ENCODE data around the gene GALNT17. TPM values are rescaled to one million over a fixed set of nuclear protein-coding genes. Genes with fewer than 3 reads are reported as not detected.

GALNT17 gene
- total and polyA plus RNA-seq, 4 donors = 2.8 to 10.8 (median 7.4) TPM

- Histone ChIP-seq H3K27me3 (ENCODE audit: control insufficient read depth in 3 of 3, insufficient read depth in 3 of 3, low read length in 2 of 3) (no peaks in the 10 kb centered on the region), H3K9ac (ENCODE audit: insufficient read depth in 1 of 2, low read length in 2 of 2) (no peak overlapping the region), H3K4me3 (no peak overlapping the region), H3K4me1 (ENCODE audit: control insufficient read depth in 5 of 5, insufficient read depth in 5 of 5, low read length in 5 of 5) (peaks cover 0 to 7% (median 0%) of the 10 kb centered on the region in 5 donors), H3K36me3 (ENCODE audit: control insufficient read depth in 4 of 4, insufficient read depth in 4 of 4, low read length in 4 of 4) (peaks cover 0 to 2% (median 0%) of the 10 kb centered on the region in 4 donors), H3K9me3 (ENCODE audit: control insufficient read depth in 4 of 4, insufficient read depth in 3 of 4, low read length in 3 of 4) (peaks cover 0 to 3% (median 0%) of the 10 kb centered on the region in 4 donors), H3K27ac (ENCODE audit: low read depth in 1 of 2, low read length in 1 of 2) (no peak overlapping the region)
- TF ChIP-seq CTCF (IDR thresholded peaks at IDR 0.05; ENCODE audit: control extremely low read depth, extremely low read depth) = no peak
- ATAC-seq (ENCODE audit: insufficient read depth, low FRiP score) (no peak), DNase-seq (peak in 1 of 3 donors; percentile 15)
- WGBS, 2 donors = 42 to 58% methylated on average over 6 of the region's 6 CpGs
These were observed 311.2 kb downstream of the GALNT17 start for GRCh38 chr7:71443191-71443530.

GRCh38 chr7:71444130-71444529, 312.2 kb downstream of the GALNT17 start:
- no peak overlapping the region for H3K4me3 ChIP-seq
- WGBS, 2 donors = 81 to 85% methylated on average over 4 of the region's 4 CpGs
- DNase-seq = no peak
- no peak for TF ChIP-seq CTCF (IDR thresholded peaks at IDR 0.05; ENCODE audit: control extremely low read depth, extremely low read depth)
- peaks cover 0 to 7% (median 0%) of the 10 kb centered on the region in 5 donors for H3K4me1 ChIP-seq (ENCODE audit: control insufficient read depth in 5 of 5, insufficient read depth in 5 of 5, low read length in 5 of 5)
- no peak overlapping the region for H3K9ac ChIP-seq (ENCODE audit: insufficient read depth in 1 of 2, low read length in 2 of 2)
- H3K27ac ChIP-seq (ENCODE audit: low read depth in 1 of 2, low read length in 1 of 2) = no peak overlapping the region
- no peak for ATAC-seq (ENCODE audit: insufficient read depth, low FRiP score)
- no peaks in the 10 kb centered on the region for H3K27me3 ChIP-seq (ENCODE audit: control insufficient read depth in 3 of 3, insufficient read depth in 3 of 3, low read length in 2 of 3)
- peaks cover 0 to 3% (median 0%) of the 10 kb centered on the region in 4 donors for H3K9me3 ChIP-seq (ENCODE audit: control insufficient read depth in 4 of 4, insufficient read depth in 3 of 4, low read length in 3 of 4)
- H3K36me3 ChIP-seq (ENCODE audit: control insufficient read depth in 4 of 4, insufficient read depth in 4 of 4, low read length in 4 of 4) = peaks cover 0 to 2% (median 0%) of the 10 kb centered on the region in 4 donors

DNA sequence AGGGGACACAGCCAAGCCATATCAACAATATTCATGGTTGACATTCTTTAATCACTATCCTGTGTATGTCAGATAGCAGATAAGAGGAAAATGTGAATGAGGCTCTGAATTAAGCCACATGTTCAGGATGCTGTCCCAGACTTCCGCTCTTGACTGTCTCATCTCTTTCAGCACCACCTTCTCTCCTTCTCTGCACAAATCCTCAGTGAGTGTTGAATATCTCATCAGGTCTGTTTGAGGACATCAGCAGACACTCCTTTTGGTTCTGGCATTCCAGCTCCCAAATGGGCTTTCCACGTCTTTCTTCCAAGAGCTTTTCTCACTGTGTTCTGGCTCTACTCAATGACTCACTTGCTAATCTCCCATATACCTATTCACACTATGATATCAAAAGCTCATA, 321.7 kb downstream of the GALNT17 start:
- 89 to 94% methylated on average over 2 of the region's 2 CpGs for WGBS, 2 donors
- H3K4me1 ChIP-seq (ENCODE audit: control insufficient read depth in 5 of 5, insufficient read depth in 5 of 5, low read length in 5 of 5) = no peaks in the 10 kb centered on the region
- H3K4me3 ChIP-seq = no peak overlapping the region
- no peak overlapping the region for H3K9ac ChIP-seq (ENCODE audit: insufficient read depth in 1 of 2, low read length in 2 of 2)
- no peaks in the 10 kb centered on the region for H3K9me3 ChIP-seq (ENCODE audit: control insufficient read depth in 4 of 4, insufficient read depth in 3 of 4, low read length in 3 of 4)
- no peaks in the 10 kb centered on the region for H3K27me3 ChIP-seq (ENCODE audit: control insufficient read depth in 3 of 3, insufficient read depth in 3 of 3, low read length in 2 of 3)
- TF ChIP-seq CTCF (IDR thresholded peaks at IDR 0.05; ENCODE audit: control extremely low read depth, extremely low read depth) = no peak
- peaks cover 0 to 1% (median 0%) of the 10 kb centered on the region in 4 donors for H3K36me3 ChIP-seq (ENCODE audit: control insufficient read depth in 4 of 4, insufficient read depth in 4 of 4, low read length in 4 of 4)
- H3K27ac ChIP-seq (ENCODE audit: low read depth in 1 of 2, low read length in 1 of 2) = peak overlapping the region in 1 of 2 donors; percentile 26
- no peak for DNase-seq
- no peak for ATAC-seq (ENCODE audit: insufficient read depth, low FRiP score)

DNA sequence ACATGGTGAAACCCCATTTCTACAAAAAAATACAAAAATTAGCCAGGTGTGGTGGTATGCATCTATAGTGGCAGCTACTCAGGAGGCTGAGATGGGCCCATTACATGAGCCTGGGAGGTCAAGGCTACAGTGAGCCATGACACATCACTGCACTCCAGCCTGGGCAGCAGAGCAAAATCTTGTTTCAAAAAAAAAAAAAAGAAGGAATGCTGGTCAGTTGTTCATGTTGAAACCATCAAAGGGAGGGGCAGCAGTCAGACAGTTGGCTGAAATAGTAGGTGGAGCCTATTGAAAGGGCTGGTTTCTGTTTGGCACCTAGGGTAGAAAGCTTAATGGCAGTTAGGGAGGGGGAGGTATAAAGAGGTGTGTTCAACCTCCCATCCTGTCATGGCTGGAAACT, 323.0 kb downstream of the GALNT17 start:
- peaks cover 0 to 1% (median 0%) of the 10 kb centered on the region in 4 donors for H3K36me3 ChIP-seq (ENCODE audit: control insufficient read depth in 4 of 4, insufficient read depth in 4 of 4, low read length in 4 of 4)
- DNase-seq (no peak), ATAC-seq (ENCODE audit: insufficient read depth, low FRiP score) (no peak)
- no peaks in the 10 kb centered on the region for H3K4me1 ChIP-seq (ENCODE audit: control insufficient read depth in 5 of 5, insufficient read depth in 5 of 5, low read length in 5 of 5)
- no peak overlapping the region for H3K9ac ChIP-seq (ENCODE audit: insufficient read depth in 1 of 2, low read length in 2 of 2)
- H3K9me3 ChIP-seq (ENCODE audit: control insufficient read depth in 4 of 4, insufficient read depth in 3 of 4, low read length in 3 of 4) = no peaks in the 10 kb centered on the region
- no peak for TF ChIP-seq CTCF (IDR thresholded peaks at IDR 0.05; ENCODE audit: control extremely low read depth, extremely low read depth)
- no peaks in the 10 kb centered on the region for H3K27me3 ChIP-seq (ENCODE audit: control insufficient read depth in 3 of 3, insufficient read depth in 3 of 3, low read length in 2 of 3)
- H3K4me3 ChIP-seq = no peak overlapping the region
- H3K27ac ChIP-seq (ENCODE audit: low read depth in 1 of 2, low read length in 1 of 2) = no peak overlapping the region

Measured in lung (tissue), 12 donors.